K562 (cell line): ENCODE results near the gene GPR82. TPM values are rescaled to one million over a fixed set of nuclear protein-coding genes. Genes with fewer than 3 reads are reported as not detected.

ENCODE experiments used
- ATAC-seq: fragments of 200-7000 bp; cut with Tn5 transposase; 3 replicates; pipeline ENCODE4 v1.9.1; 2020; ENCODE audit warnings: moderate library complexity
- BruUV-seq: library from RNA; stranded (reverse); fragments of 400-500 nt; replicated peaks from 2 replicates; lab custom pipeline; 2021; lab: Mats Ljungman, UMichigan
- CTCF ChIA-PET: fragments of 300-600 bp; formaldehyde crosslinking; extraction: SDS; loops from one replicate; lab custom pipeline; 2021; ENCODE audit warnings: low intra/inter-chr PET ratio; lab: Yijun Ruan, JAX
- POLR2A ChIA-PET: fragments of 300-600, 350-650 bp; sonication (Branson Sonifier 250); formaldehyde crosslinking; extraction: SDS; loops from one replicate; lab custom pipeline; 2021; ENCODE audit warnings: antibody characterized with exemption, inconsistent platforms; lab: Yijun Ruan, JAX
- DNase-seq, 4 experiments: peaks; one replicate each; pipeline versions ENCODE4 v3.0.0 to v3.0.0-alpha.2; 2011 to 2018; ENCODE audit warnings: low spot score in 3 of 4, mixed read lengths in 3 of 4; ENCODE audit errors: extremely low read depth in 1 of 4
- FAIRE-seq: peaks from 2 replicates; lab custom pipeline; 2011; peaks lifted over from hg19 to GRCh38; lab: Jason Lieb, UNC
- H2AFZ ChIP-seq: 2 replicates; pipeline ENCODE4 v1.6.0; 2011; ENCODE audit warnings: low read depth, low read length, control low read depth, inconsistent platforms
- H3K27ac ChIP-seq: fragments of 200-600 bp; 3 replicates; pipeline ENCODE4 v1.8.0; 2011; ENCODE audit warnings: low read depth, mild to moderate bottlenecking, control low read depth, inconsistent platforms, low read length, moderate library complexity, mixed read lengths; ENCODE audit errors: extremely low read depth
- H3K27me3 ChIP-seq, 2 experiments: fragments of 300-600 bp in 1 of 2; 2 replicates in 1 of 2; 3 replicates in 1 of 2; pipeline versions ENCODE4 v1.6.0 to v1.8.0; 2011; ENCODE audit warnings: inconsistent platforms in 2 of 2, low read length in 2 of 2, mild to moderate bottlenecking in 1 of 2, mixed read lengths in 1 of 2, moderate library complexity in 1 of 2; ENCODE audit not compliant: control insufficient read depth in 2 of 2, insufficient read depth in 2 of 2
- H3K36me3 ChIP-seq: fragments of 300-600 bp; 3 replicates; pipeline ENCODE4 v1.8.0; 2011; ENCODE audit warnings: mild to moderate bottlenecking, low read length, inconsistent platforms; ENCODE audit not compliant: control insufficient read depth, insufficient read depth
- H3K4me1 ChIP-seq, 2 experiments: fragments of 200-600 bp in 1 of 2; replicated peaks in 1 of 2; 2 replicates in 1 of 2; 3 replicates in 1 of 2; pipeline versions ENCODE4 v1.5.1 to v1.8.0; 2011; ENCODE audit warnings: inconsistent platforms in 2 of 2, low read length in 2 of 2, mild to moderate bottlenecking in 1 of 2, mixed read lengths in 1 of 2, moderate library complexity in 1 of 2; ENCODE audit not compliant: control insufficient read depth in 2 of 2, insufficient read depth in 2 of 2
- H3K4me2 ChIP-seq: 2 replicates; pipeline ENCODE4 v1.6.1; 2011; ENCODE audit warnings: low read length, control low read depth, inconsistent platforms, mixed read lengths; ENCODE audit not compliant: insufficient read depth
- H3K4me3 ChIP-seq: fragments of 200-600 bp; sonication (generic), shearing (Covaris generic); 2 replicates; pipeline ENCODE4 v1.5.1; 2016; ENCODE audit warnings: control low read depth, inconsistent platforms
- H3K79me2 ChIP-seq: fragments of 200-600 bp; 3 replicates; pipeline ENCODE4 v1.8.0; 2011; ENCODE audit warnings: low read length, inconsistent platforms; ENCODE audit not compliant: control insufficient read depth, insufficient read depth
- H3K9ac ChIP-seq, 2 experiments: 2 replicates each; pipeline versions ENCODE4 v1.6.0 to v1.6.1; 2011; ENCODE audit warnings: low read depth in 2 of 2, low read length in 2 of 2, control low read depth in 1 of 2, inconsistent platforms in 1 of 2, mild to moderate bottlenecking in 1 of 2, mixed read lengths in 1 of 2; ENCODE audit not compliant: insufficient read depth in 1 of 2
- H3K9me1 ChIP-seq: one replicate; pipeline ENCODE4 v1.6.0; 2011; ENCODE audit warnings: inconsistent platforms, mild to moderate bottlenecking, low read length, moderate library complexity; ENCODE audit not compliant: control insufficient read depth, insufficient read depth
- H3K9me3 ChIP-seq: replicated peaks from 2 replicates; pipeline ENCODE4 v1.5.1; 2011; ENCODE audit warnings: low read depth, low read length, inconsistent platforms; ENCODE audit not compliant: control insufficient read depth, insufficient read depth
- H4K20me1 ChIP-seq: replicated peaks from 2 replicates; pipeline ENCODE4 v1.6.1; 2011; ENCODE audit warnings: low read length, inconsistent platforms, mixed read lengths; ENCODE audit not compliant: control insufficient read depth, insufficient read depth
- ARID1B ChIP-seq: fragments of 450-650 bp; IDR thresholded peaks from 2 replicates; pipeline ENCODE4 v1.6.1; 2016; ENCODE audit warnings: antibody characterized with exemption, mild to moderate bottlenecking, inconsistent platforms
- BDP1 ChIP-seq: IDR thresholded peaks from 3 replicates; pipeline ENCODE4 v1.6.1; 2011; ENCODE audit not compliant: insufficient read length, insufficient read depth
- CREB3 ChIP-seq: fragments of 450-650 bp; conservative IDR thresholded peaks from 2 replicates; pipeline ENCODE4 v1.6.1; 2016; ENCODE audit warnings: missing genetic modification characterization, low read depth, mild to moderate bottlenecking, missing compliant biosample characterization, moderate library complexity
- ETS1 ChIP-seq: conservative IDR thresholded peaks from 2 replicates; pipeline ENCODE4 v1.6.1; 2011; ENCODE audit warnings: low read depth, mild to moderate bottlenecking, low read length; ENCODE audit not compliant: control insufficient read depth
- FUS ChIP-seq: fragments of 200-400 bp; formaldehyde crosslinking; optimal IDR thresholded peaks from 2 replicates; pipeline ENCODE3; 2017; ENCODE audit warnings: low read depth, low read length
- HOMEZ ChIP-seq: fragments of 250-450 bp; sonication (Bioruptor Pico); IDR thresholded peaks from 2 replicates; pipeline ENCODE4 v1.4.0; 2020; ENCODE audit warnings: mild to moderate bottlenecking, moderate library complexity
- NCOR1 ChIP-seq: fragments of 450-650 bp; IDR thresholded peaks from 2 replicates; pipeline ENCODE4 v1.6.1; 2016; ENCODE audit warnings: mild to moderate bottlenecking, moderate library complexity
- ZBTB11 ChIP-seq, 3 experiments: fragments of 200-800 bp in 1 of 3; fragments of 250-450 bp in 1 of 3; fragments of 450-650 bp in 1 of 3; sonication (Bioruptor Pico) in 1 of 3; sonication (Bioruptor generic) in 1 of 3; formaldehyde crosslinking in 1 of 3; IDR thresholded peaks; 2 replicates each; pipeline versions ENCODE4 v1.6.1 to v1.8.0; 2016 to 2022; ENCODE audit warnings: mild to moderate bottlenecking in 2 of 3, missing genetic modification characterization in 2 of 3, missing compliant biosample characterization in 1 of 3, moderate library complexity in 1 of 3
- ZNF232 ChIP-seq: sonication (generic); formaldehyde crosslinking; IDR thresholded peaks from 2 replicates; pipeline ENCODE4 v1.8.0; 2022; ENCODE audit warnings: mild to moderate bottlenecking, missing genetic modification reagents
- ZNF280A ChIP-seq: fragments of 450-650 bp; IDR thresholded peaks from 2 replicates; pipeline ENCODE4 v1.6.1; 2018; ENCODE audit warnings: mild to moderate bottlenecking, low read depth; ENCODE audit not compliant: partially characterized antibody
- ZNF551 ChIP-seq: fragments of 250-450 bp; sonication (Bioruptor Pico); IDR thresholded peaks from 2 replicates; pipeline ENCODE4 v1.5.0; 2021; ENCODE audit warnings: mild to moderate bottlenecking, moderate library complexity
- ZNF785 ChIP-seq: fragments of 250-450 bp; sonication (Bioruptor Pico); IDR thresholded peaks from 2 replicates; pipeline ENCODE4 v1.4.0; 2020; ENCODE audit warnings: mild to moderate bottlenecking
- ZSCAN29 ChIP-seq: fragments of 450-650 bp; IDR thresholded peaks from 2 replicates; pipeline ENCODE4 v1.6.1; 2017
- WGBS: fragments of 100-300 bp; shearing (Covaris generic); methylation state at CpG from one replicate; pipeline ENCODE4 v1.1.6; 2016; ENCODE audit warnings: low coverage, mixed read lengths; ENCODE audit not compliant: insufficient coverage; ENCODE audit errors: missing lambda C conversion rate; 5-methylcytosine and 5-hydroxymethylcytosine counted together
- in situ Hi-C: fragments of 300-500 bp; cut with MboI; formaldehyde crosslinking; loops from 4 replicates; pipeline ENCODE4 v1.15.0; 2018; ENCODE audit warnings: inconsistent platforms, mixed read lengths
- intact Hi-C: fragments of 100-400 bp; cut with micrococcal nuclease; formaldehyde crosslinking; loops from 2 replicates; pipeline ENCODE4 v1.14.2; 2022
- polyA plus RNA-seq, 8 experiments: library from polyadenylated mRNA; depleted of rRNA in 4 of 8; stranded (reverse) in 5 of 8; unstranded in 3 of 8; fragments of >200 nt; fragmentation: Nextera tagmentation in 2 of 8; fragmentation: Illumina TruSeq in 1 of 8; extraction: Ambion mirVana in 2 of 8; extraction: Trizol in 1 of 8; gene quantifications; 2 replicates each; pipeline versions ENCODE4 v1.2.1 to v1.2.3, GENCODE V29; 2011 to 2014; ENCODE audit warnings: inconsistent platforms in 1 of 8, missing spikeins in 1 of 8
- total RNA-seq, 7 experiments: library from RNA; depleted of rRNA in 6 of 7; stranded (reverse); fragments of >200 nt in 6 of 7; fragmentation: Illumina TruSeq in 2 of 7; extraction: Trizol in 2 of 7; gene quantifications; 2 replicates each; pipeline versions ENCODE4 v1.2.1 to v1.2.3, GENCODE V29; 2011 to 2021; ENCODE audit warnings: low replicate concordance in 1 of 7

The GPR82 gene
- total and polyA plus RNA-seq, 9 of the 15 experiments (the other 6 are each of a cell fraction or from before 2014, with no cell fraction given), result not detected

GRCh38 chrX:41721590-41721989, 2.4 kb upstream of the GPR82 start:
- no peaks in the 10 kb centered on the region for H3K9me1 ChIP-seq
- H3K36me3 ChIP-seq, result no peaks in the 10 kb centered on the region
- in situ Hi-C loops, result no loop called here
- H4K20me1 ChIP-seq, result no peaks in the 10 kb centered on the region
- H3K4me2 ChIP-seq, result no peak overlapping the region
- no peak overlapping the region for H3K27ac ChIP-seq
- TF ChIP-seq ZBTB11 (CRISPR knock-in tag; IDR thresholded peaks at IDR 0.05), result no peak
- no peak for TF ChIP-seq CREB3 (tag)
- TF ChIP-seq ZNF280A, result no peak
- TF ChIP-seq NCOR1, result no peak
- no peak for TF ChIP-seq ARID1B
- no peak for TF ChIP-seq HOMEZ (CRISPR knock-in tag)
- no peak for TF ChIP-seq FUS
- no peak for TF ChIP-seq ZSCAN29
- no peak for TF ChIP-seq BDP1
- TF ChIP-seq ZNF785 (CRISPR knock-in tag), result no peak
- no peak for TF ChIP-seq ETS1
- TF ChIP-seq ZNF551 (CRISPR knock-in tag), result no peak
- TF ChIP-seq ZNF232, result no peak
- H3K4me3 ChIP-seq, result no peak overlapping the region
- H3K4me1 ChIP-seq, result peaks cover 0 to 2% of the 10 kb centered on the region in 2 experiments; a peak in 2 of 5 replicates
- FAIRE-seq (no peak), ATAC-seq (no peak), DNase-seq (no peak)
- no peaks in the 10 kb centered on the region for H3K9me3 ChIP-seq
- no peaks in the 10 kb centered on the region for H3K79me2 ChIP-seq
- H2AFZ ChIP-seq, result no peak overlapping the region
- H3K9ac ChIP-seq, result no peak overlapping the region
- WGBS, result no CpG with 5 or more reads among the region's 1 CpG
- no TSS peak for BruUV-seq
- ChIA-PET CTCF (no interaction called here), POLR2A (no interaction called here)
- intact Hi-C loops, result no loop called here
- no peaks in the 10 kb centered on the region for H3K27me3 ChIP-seq
